LNCaP clone FGC (cell line): Measurements from ENCODE around the gene MXI1.
A peak's percentile ranks its signal among the peaks of the same experiment; 100 is the strongest.

Experiments used
- DNase-seq: peaks from one replicate; pipeline ENCODE4 v3.0.0-alpha.2; 2011; ENCODE audit warnings: low read depth
- H3K4me3 ChIP-seq: 2 replicates; pipeline ENCODE4 v1.5.1; 2011; ENCODE audit warnings: mild to moderate bottlenecking, low read depth, low read length, control low read depth
- CTCF ChIP-seq: IDR thresholded peaks from 2 replicates; pipeline ENCODE4 v1.5.1; 2012; ENCODE audit warnings: mild to moderate bottlenecking; ENCODE audit not compliant: control insufficient read depth, insufficient read depth; ENCODE audit errors: extremely low read depth

MXI1 gene

DNA sequence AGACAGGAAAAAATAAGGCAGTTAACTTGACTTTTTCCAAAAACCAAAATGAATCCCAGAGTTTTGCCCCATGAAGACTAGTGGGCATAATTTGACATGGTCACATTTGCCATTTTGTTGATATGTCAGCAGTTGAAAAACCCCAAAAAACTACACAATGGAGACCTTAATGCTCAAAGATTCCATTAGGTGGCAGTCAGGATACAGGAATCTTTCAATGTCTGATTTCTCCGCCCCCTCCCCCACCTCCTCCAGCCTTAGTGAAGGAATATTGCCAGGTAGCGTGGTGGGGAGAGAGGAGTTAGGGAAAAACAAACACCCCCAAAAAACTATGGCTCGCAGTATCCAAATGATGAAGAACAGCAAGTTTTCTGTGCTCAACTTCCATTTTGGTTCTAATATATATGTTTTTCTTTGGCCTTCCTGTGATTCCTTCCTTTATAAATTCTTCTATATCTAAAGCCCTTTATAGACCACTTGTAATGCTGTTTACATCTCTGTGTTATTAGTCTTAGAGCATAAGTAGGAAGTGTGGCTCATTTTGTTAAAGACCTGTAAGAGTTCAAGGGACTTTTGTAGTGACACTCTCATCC lies 104.0 kb downstream of the MXI1 start:
- DNase-seq = peak; percentile 19
- TF ChIP-seq CTCF = peak; percentile 69
- H3K4me3 ChIP-seq = no peak overlapping the region

DNA sequence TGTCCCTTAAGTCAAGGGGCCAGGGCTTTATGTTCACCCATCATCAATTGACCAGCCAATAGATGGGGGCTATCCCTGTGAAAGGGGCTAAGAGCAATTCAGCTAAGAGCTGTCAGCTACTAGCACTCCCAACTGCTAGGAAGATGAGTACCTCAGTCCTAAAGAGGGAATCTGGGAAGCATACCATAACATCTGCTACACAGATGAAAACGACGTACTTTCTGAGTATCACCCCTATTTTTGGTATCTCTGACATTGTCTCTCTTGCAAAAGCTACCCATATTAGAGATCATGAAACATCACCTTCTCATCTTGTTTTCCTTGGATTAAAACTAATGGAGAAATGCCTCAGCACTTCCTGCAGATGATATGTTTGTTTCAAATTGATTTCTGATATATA lies 104.8 kb downstream of the MXI1 start:
- TF ChIP-seq CTCF = no peak
- DNase-seq = no peak
- H3K4me3 ChIP-seq = no peak overlapping the region

- DNase-seq = no peak
- no peak for TF ChIP-seq CTCF
- H3K4me3 ChIP-seq = no peak overlapping the region
Observed at GRCh38 chr10:110313674-110314073, 106.3 kb downstream of the MXI1 start.

DNA sequence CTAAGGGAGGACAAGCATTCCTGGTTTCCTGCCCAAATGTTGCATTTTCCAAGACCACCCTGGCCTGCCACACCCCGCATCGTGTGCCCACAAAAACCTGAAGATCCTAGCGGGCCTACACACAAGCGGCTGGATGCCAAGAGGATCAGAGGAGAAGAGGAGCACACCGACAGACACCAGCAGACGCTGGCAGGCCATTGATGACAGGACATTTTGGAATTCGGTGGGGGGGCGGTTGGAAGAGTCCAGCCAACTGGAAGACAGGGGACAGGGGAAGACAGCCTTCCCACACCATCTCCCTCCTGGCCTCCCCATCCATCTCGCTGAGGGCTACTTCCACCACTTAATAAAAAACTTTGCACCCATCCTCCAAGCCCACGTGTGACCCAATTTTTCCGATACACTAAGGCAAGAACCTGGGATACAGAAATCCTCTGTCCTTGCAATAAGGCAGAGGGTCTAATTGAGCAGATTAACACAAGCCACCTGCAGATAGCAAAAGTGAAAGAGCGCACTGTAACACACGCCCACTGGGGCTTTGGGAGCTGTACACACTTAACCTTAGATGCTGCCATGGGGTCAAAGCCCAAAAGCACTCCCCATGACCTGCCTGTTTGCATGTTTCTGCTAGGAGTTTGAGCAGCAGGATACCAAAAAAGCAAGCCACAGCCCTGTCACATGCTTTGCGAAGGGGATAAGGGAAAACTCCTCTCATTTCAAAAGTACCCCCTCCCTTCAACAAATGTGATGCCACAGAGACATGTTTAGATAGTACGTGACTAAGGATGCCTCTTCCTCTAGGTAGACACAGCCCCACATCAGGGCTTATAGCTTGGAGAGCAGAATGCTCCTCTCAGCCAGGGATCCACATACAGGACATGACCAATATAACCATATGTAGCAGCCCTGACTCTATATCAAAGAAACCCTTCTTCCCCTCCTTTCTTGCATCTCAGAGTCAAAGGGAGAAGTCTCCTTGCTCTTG lies 110.8 kb downstream of the MXI1 start:
- no peak for DNase-seq
- TF ChIP-seq CTCF = no peak
- no peak overlapping the region for H3K4me3 ChIP-seq

DNA sequence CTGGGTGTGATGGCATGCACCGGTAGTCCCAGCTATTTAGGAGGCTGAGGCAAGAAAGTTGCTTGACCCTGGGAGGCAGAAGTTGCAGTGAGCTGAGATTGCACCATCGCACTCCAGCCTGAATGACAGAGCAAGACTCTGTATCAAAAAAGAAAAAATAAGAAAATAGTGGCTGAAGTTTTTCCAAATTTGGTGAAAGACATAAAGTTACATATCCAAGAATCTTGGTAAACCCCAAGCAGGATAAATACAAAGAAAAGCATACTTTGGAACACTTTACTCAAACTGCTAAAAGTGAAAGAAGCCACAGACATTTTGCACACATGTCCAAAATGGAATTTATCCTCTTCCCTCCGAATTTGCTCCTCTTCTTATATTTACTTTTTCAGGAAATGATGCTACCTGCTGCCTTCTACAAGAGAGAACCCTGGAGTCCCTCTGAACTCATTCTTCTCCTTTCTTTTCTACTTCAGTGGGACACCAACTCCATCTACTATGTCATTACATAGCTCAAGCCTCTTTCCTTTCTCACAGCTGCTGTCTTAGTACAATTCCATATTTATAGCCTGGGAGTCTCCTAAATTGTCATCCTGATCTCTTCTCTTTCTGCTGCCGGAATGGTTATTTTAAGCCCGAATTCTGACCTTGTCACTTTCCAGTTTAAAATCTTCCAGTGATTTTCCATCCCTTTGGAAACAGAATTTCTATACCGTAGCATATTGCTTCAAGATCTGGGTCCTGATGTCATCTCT lies 114.6 kb downstream of the MXI1 start:
- H3K4me3 ChIP-seq = no peak overlapping the region
- DNase-seq = no peak

DNA sequence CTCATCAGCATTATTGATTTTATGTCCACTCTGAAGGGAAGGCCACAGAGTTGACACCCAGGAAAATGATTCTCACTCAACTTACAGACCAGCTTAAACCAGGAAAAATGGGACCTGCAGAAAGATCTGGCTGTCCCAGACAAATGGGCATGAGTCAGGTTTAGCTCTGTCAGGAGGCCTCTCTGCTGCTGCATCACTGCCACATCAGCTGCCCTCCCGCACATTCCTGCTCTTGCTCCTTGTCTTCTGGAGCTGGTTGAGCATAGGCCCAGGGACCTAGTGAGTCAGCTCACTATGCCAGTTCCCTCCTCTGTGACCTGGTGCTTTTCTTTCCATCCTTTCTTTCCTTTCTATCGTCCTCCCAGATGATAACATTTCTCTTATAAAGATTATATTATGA lies 116.1 kb downstream of the MXI1 start:
- DNase-seq = no peak
- no peak for TF ChIP-seq CTCF
- H3K4me3 ChIP-seq = no peak overlapping the region

More for the DNA sequence above, 114.6 kb downstream of the MXI1 start:
- no peak for TF ChIP-seq CTCF
